Erythroblast (primary cell): ENCODE measurements around the gene FCHO1.

Source experiments
- GATA1 ChIP-seq: IDR thresholded peaks from 2 replicates; pipeline ENCODE4 v1.6.1; 2011; ENCODE audit warnings: low read depth, mild to moderate bottlenecking, control low read depth, low read length, moderate library complexity
- POLR2A ChIP-seq: IDR thresholded peaks from 2 replicates; pipeline ENCODE4 v1.6.1; 2011; ENCODE audit warnings: mild to moderate bottlenecking, low read length

DNA sequence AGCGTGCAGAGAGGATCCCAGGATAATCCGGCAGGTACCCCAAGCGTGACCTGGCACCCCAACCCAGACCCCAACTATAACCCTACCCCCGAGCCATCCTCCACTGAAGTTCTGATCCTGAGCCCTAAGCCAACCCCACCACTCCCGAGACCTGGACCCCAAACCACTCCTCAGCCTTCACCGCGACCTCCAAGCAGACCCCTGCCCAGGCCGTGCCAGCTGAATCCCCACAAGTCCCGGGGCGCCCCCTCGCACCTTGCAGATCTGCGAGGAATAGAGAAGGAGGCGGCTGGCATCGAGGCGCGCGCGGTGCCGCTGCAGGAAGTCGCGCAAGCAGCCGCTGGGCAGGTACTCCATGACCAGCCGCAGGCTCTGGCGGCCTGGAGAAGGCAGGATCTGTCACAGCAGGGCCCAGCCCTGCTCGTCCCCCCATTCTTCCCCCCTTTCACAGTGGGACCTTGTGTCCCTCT is 80.2 kb downstream of the FCHO1 start:
- TF ChIP-seq POLR2A (no peak), GATA1 (no peak)
